SW480 (cell line): Measurements from ENCODE around the gene SLC35G2.
"Not testable (repeated sequence)": the region's sequence is repeated elsewhere in the genome, so short reads cannot be mapped to it uniquely, and the experiment has no call there.

Experiments
- DNase-seq: peaks from one replicate; pipeline ENCODE4 v3.0.0-alpha.2; 2016; ENCODE audit warnings: low spot score

The SLC35G2 gene

DNA sequence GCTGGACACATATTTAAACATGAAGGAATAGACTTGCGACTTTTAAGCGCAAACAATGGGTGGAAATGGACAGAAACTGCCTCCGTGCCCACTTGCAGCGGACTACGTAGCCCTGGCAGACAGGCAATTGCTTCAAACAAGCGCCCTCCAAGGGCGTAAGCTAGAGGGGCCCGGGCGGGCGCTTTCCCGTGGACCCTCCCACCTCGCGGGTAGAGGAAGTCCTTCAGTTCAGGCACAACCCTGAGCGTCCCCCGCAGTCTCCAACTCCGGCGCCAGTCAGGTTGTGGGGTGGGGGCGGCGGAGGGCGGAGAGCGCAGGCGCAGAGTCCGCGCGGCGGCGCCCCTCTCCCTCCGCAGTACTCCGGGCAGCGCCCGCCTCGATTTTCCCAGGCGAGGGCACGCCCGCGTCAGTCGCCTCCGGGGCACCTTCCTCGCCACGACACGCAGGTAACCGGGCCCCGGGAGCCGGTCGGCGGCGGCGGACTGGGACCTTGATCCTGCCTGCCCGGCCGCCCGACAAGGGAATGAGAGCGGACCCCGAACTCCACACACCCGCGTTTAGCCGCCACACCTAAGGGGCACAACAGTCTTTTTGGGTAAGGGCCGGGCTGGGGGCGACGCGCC lies at the start of gene SLC35G2:
TSS of gene SLC35G2 (plus strand) at position 358 of the 623 bp plus-strand sequence. CDS start 35,335 bp downstream, outside the sequence.
- peak; percentile 77 for DNase-seq

- DNase-seq: peak; percentile 8
These were observed 46.2 kb upstream of the SLC35G2 start for GRCh38 chr3:136772709-136773108.

GRCh38 chr3:136778865-136779264 lies 40.1 kb upstream of the SLC35G2 start:
- DNase-seq: peak; percentile 53

DNA sequence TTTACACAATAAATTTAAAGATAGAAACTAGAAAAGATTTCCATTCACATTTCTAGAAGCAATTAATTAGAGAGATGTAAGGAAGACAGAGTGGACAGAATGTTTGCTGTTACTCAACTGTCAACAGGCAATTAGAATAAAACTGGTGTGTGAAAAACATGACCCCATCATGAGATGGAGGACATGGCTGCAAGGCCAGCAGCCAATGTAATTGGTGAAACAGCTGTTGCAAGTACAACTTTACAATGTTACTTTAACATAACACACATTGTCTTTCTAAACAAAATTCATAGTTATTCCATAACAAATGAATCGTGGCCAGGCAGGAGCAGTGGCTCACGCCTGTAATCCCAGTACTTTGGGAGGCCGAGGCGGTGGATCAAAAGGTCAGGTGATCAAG lies 38.2 kb upstream of the SLC35G2 start:
- no peak for DNase-seq

GRCh38 chr3:136783708-136784191 lies 35.2 kb upstream of the SLC35G2 start:
- no peak for DNase-seq

DNA sequence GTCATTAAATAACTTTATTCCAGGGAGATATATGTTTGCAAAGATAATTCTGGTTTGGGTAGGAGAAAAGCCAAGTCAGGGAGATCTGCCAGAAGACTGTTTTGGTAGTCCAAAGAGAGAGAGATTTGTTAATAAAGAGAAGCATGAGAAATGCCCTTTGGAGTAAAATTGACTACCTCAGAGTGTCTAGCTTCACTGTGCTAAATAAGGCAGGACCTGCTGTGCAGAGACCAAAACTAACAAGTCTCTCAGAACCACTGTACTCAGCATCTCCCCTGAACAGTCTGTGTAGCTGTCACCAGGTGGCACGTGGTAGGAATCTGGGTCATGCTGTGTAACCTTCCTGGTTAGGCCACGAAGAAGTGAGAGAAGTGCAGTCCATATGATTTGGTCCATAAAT lies 31.6 kb upstream of the SLC35G2 start:
- peak; percentile 36 for DNase-seq

DNA sequence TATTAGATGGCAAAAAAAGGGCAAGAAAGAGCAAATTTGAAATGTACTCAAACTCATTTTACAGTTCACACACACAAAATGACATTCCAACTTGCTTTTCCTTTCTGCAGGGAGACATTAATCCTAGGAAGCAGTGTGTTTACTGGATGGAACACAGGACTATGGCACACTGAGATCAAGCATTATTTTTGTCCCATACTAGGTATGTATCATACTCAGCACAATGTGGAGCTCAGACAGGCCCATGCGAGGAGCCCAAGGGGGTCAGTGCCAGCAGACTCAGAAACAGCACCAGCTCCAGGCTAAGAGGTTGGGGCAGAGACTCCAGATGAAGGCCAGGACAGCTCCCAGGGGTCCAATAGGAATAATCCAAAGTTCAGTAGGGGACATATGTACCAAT lies 30.8 kb upstream of the SLC35G2 start:
- DNase-seq: no peak

- DNase-seq: no peak
These were observed 28.9 kb upstream of the SLC35G2 start for GRCh38 chr3:136789976-136790375.

DNA sequence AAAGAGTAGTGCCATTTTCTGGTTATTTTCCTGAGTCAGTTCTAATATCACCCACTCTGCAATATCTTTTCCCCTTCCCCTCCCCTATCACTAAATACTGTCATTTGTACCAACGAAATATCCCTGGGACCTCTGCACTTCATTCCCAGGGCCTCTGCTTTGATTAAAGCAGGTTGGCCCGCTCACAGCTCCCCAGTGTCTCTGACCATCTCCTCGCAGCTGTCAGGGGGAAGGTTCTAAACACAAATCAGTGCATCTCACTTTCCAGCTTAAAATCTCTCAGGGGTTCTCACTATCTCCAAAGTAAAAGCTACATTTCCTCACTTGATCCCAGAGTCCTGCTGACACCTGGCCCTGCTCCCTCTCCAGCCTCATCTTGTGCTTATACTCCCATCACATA lies 28.1 kb upstream of the SLC35G2 start:
- no peak for DNase-seq

- no peak for DNase-seq
These were observed 26.2 kb upstream of the SLC35G2 start for GRCh38 chr3:136792556-136793330.

DNA sequence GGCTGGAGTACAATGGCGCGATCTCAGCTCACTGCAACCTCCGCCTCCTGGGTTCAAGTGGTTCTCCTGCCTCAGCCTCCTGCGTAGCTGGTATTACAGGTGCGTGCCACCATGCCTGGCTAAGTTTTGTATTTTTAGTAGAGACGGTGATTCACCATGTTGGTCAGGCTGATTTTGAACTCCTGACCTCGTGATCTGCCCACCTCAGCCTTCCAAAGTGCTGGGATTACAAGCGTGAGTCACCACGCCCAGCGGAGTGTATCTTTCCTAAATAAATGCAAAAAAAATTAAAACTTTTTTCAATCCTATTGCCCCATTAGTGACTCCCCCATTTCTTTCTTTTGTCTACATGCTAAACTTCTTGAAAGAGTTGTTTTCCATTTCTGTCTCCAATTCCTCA lies 17.8 kb upstream of the SLC35G2 start:
- not testable (repeated sequence) for DNase-seq

- DNase-seq: no peak
These were observed 16.4 kb upstream of the SLC35G2 start for GRCh38 chr3:136802481-136802996.

DNA sequence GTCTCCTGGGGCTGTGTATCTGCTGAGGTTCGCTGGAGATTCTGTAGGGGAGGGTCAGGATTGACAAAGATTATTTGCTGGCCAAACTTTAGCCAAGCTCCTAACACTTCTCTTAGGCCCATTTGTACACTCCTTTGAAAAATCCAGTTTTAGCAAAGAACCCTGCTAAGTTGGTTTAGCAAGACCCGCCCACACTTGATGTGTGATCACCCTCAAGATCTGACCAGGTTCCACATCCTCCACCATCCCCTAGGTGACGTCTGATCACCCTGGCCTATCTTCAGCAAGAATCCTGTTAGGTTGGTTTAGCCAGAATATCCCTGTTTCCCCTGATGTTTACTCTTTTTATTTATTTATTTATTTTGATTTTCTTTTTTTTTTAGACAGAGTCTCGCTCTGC lies 14.8 kb upstream of the SLC35G2 start:
- DNase-seq: no peak

- DNase-seq: no peak
These were observed 14.1 kb upstream of the SLC35G2 start for GRCh38 chr3:136804813-136805212.

GRCh38 chr3:136805795-136806194 lies 13.1 kb upstream of the SLC35G2 start:
- no peak for DNase-seq

DNA sequence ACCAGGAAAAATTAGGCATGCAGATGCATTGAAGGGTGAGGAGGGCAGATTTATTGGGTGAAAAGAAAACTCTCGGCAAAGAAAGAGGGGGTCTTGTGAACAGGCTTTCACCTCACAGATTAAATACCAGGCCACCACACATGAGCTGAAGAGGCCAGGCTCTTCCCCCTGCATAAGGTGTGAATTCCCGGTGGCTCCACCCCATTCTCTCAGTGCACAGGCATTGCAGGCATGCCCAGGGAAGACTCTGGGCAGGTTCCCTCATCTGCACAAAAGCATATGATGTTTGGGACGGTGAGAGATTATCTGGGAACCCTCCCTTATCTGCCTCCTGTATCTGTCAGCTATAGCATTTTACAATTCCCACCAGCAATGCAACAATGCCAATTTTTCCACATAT lies 7.2 kb upstream of the SLC35G2 start:
- no peak for DNase-seq

DNA sequence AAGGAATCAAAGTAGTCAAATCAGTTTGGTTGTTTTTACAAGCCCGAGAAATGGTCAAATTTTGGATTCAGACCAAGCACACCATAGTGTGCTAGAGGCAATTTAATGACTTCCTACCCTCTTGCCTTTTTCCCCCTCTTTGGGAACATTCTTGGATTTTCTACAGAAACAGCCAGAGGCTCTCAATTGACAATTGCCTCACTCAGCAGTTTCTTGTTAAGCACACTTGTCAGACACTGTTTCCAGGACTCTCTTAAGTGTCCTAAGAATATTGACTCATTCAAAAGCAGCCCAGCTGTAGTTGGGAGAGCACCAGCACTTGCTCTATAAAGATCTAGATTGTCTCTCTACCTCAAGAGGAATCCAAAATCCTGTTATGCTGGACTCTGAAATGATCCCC lies 1.5 kb upstream of the SLC35G2 start:
- DNase-seq: no peak

DNA sequence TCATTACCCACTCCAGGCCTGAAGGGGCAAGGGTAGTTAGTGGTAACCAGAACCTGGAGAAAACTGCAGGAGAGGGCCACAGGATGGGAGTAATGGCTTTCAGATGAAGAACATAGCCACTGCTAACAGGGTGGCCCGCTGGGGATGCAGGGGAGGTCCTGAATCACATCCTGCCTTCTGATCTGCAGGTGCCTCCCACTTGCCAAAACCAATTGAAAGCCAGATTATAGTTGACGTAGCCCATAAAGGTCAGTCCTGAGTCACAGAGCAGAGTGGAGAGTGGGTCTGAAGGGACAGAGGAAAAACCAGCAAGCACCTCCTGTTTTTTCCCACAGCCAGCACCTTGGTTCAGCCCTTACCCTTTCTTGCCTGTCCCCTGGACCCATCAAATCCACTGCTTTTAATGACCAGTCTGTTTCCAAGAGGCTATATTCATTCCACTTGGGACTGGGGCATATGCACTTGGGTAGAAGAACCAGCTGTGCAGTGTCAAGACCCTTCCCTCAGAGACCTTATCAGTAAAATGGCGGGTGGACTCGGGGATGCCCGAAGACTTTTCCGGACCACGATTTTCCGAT lies 646 bp upstream of the SLC35G2 start:
- DNase-seq: peak; percentile 97

DNA sequence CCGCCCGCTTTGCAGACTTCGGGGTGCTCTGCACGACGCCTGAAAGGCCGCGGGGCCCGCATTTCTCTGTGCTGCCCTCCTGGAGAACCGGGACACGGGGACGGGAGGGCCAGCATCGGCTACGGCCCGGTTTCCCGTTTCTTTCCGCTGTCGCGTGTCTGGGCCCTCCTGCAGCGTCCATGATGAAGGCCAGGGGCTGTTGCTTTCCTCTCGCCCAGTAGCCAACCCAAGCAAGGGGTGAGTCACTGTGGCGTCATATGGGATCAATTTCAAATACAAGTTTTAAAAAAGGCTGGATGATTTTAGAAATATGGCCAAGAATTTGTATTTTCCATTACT lies 435 bp downstream of the SLC35G2 start:
- peak; percentile 76 for DNase-seq

GRCh38 chr3:136819731-136820679 lies 1.1 kb downstream of the SLC35G2 start:
- DNase-seq: peak; percentile 68

DNA sequence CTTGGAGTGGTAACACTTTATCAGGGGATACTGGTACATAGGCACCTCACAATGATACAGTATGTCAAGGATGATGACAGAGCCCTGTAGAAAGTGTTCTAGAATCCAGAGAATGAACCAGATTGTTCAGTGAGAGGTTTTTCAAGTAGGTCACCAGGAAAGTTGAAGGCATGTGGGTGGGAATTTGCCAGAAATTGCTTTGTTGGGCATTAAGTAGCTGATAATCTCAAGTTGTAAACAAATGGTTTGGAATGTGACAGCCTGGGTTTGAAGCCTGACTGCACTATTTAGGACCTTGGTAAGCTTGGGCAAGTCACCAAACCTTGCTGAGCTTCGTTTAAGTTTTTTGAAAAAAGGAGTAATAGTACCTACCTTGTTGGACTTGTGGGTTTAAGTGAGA lies 12.5 kb downstream of the SLC35G2 start:
- DNase-seq: no peak
